NCI-H2029 treated with DMSO at 0.1 percent for 48 hours (cell line): ENCODE data around the gene SPATA46.
"Not testable (repeated sequence)": the region's sequence is repeated elsewhere in the genome, so short reads cannot be mapped to it uniquely, and the experiment has no call there.

Experiments
- DNase-seq: peaks from one replicate; lab custom pipeline; 2025; lab: John Stamatoyannopoulos, UW

Gene SPATA46

GRCh38 chr1:162357681-162358266 is 18.9 kb downstream of the SPATA46 start:
- peak; percentile 32 for DNase-seq

- DNase-seq, result no peak
Measured at GRCh38 chr1:162353702-162354101, 23.0 kb downstream of the SPATA46 start.

GRCh38 chr1:162353078-162353477 is 23.6 kb downstream of the SPATA46 start:
- DNase-seq, result no peak

GRCh38 chr1:162351874-162352273 is 24.8 kb downstream of the SPATA46 start:
- not testable (repeated sequence) for DNase-seq

- no peak for DNase-seq
Measured at GRCh38 chr1:162351246-162351842, 25.3 kb downstream of the SPATA46 start.

GRCh38 chr1:162349635-162350330 is 26.9 kb downstream of the SPATA46 start:
- DNase-seq, result no peak

- no peak for DNase-seq
Measured at GRCh38 chr1:162347281-162347680, 29.4 kb downstream of the SPATA46 start.

- DNase-seq, result no peak
Measured at GRCh38 chr1:162343470-162343869, 33.2 kb downstream of the SPATA46 start.

- DNase-seq, result no peak
Measured at GRCh38 chr1:162342452-162342983, 34.1 kb downstream of the SPATA46 start.

GRCh38 chr1:162336621-162337285 is 39.9 kb downstream of the SPATA46 start:
- no peak for DNase-seq

- no peak for DNase-seq
Measured at GRCh38 chr1:162335126-162335525, 41.5 kb downstream of the SPATA46 start.

- no peak for DNase-seq
Measured at GRCh38 chr1:162333991-162334390, 42.7 kb downstream of the SPATA46 start.

- DNase-seq, result no peak
Measured at GRCh38 chr1:162329826-162330225, 46.8 kb downstream of the SPATA46 start.

- DNase-seq, result peak; percentile 72
Measured at GRCh38 chr1:162328512-162328911, 48.1 kb downstream of the SPATA46 start.

GRCh38 chr1:162327788-162328165 is 48.9 kb downstream of the SPATA46 start:
- DNase-seq, result no peak

- no peak for DNase-seq
Measured at GRCh38 chr1:162327144-162327787, 49.4 kb downstream of the SPATA46 start.

- DNase-seq, result no peak
Measured at GRCh38 chr1:162326559-162326958, 50.1 kb downstream of the SPATA46 start.

- DNase-seq, result no peak
Measured at GRCh38 chr1:162324396-162324795, 52.3 kb downstream of the SPATA46 start.
